ENCODE measurements around the gene ARSB.

Gene ARSB

GRCh38 chr5:78819707-78820106, 165.4 kb downstream of the ARSB start:
- H3K4me1 Mint-ChIP-seq (ENCODE audit: low read depth in 2 of 2) = no peaks in the 10 kb centered on the region
- H3K36me3 Mint-ChIP-seq (ENCODE audit: insufficient read depth) = no peaks in the 10 kb centered on the region
- DNase-seq (no peak), ATAC-seq (replicated peaks) (no peak)
- H3K4me3 Mint-ChIP-seq = no peak overlapping the region
- no peak overlapping the region for H3K27ac Mint-ChIP-seq
- no peaks in the 10 kb centered on the region for H3K27me3 Mint-ChIP-seq
- no peaks in the 10 kb centered on the region for H3K9me3 Mint-ChIP-seq

- Mint-ChIP-seq H3K4me1 (ENCODE audit: low read depth in 2 of 2) (no peaks in the 10 kb centered on the region), H3K27ac (no peak overlapping the region), H3K9me3 (no peaks in the 10 kb centered on the region), H3K36me3 (ENCODE audit: insufficient read depth) (no peaks in the 10 kb centered on the region), H3K27me3 (no peaks in the 10 kb centered on the region), H3K4me3 (no peak overlapping the region)
- ATAC-seq (replicated peaks) (no peak), DNase-seq (no peak)
Observed at GRCh38 chr5:78819166-78819565, 165.9 kb downstream of the ARSB start.

- ATAC-seq (replicated peaks) (no peak), DNase-seq (no peak)
- H3K36me3 Mint-ChIP-seq (ENCODE audit: insufficient read depth) = no peaks in the 10 kb centered on the region
- no peaks in the 10 kb centered on the region for H3K27me3 Mint-ChIP-seq
- H3K4me1 Mint-ChIP-seq (ENCODE audit: low read depth in 2 of 2) = no peaks in the 10 kb centered on the region
- H3K4me3 Mint-ChIP-seq = no peak overlapping the region
- no peaks in the 10 kb centered on the region for H3K9me3 Mint-ChIP-seq
- H3K27ac Mint-ChIP-seq = no peak overlapping the region
Observed at GRCh38 chr5:78816143-78816765, 168.9 kb downstream of the ARSB start.

- no peak overlapping the region for H3K4me3 Mint-ChIP-seq
- H3K4me1 Mint-ChIP-seq (ENCODE audit: low read depth in 2 of 2) = no peaks in the 10 kb centered on the region
- ATAC-seq (replicated peaks) (no peak), DNase-seq (no peak)
- no peak overlapping the region for H3K27ac Mint-ChIP-seq
- H3K36me3 Mint-ChIP-seq (ENCODE audit: insufficient read depth) = no peaks in the 10 kb centered on the region
- H3K27me3 Mint-ChIP-seq = no peaks in the 10 kb centered on the region
- no peaks in the 10 kb centered on the region for H3K9me3 Mint-ChIP-seq
Observed at GRCh38 chr5:78813906-78814530, 171.1 kb downstream of the ARSB start.

- H3K36me3 Mint-ChIP-seq (ENCODE audit: insufficient read depth) = no peaks in the 10 kb centered on the region
Observed at GRCh38 chr5:78813286-78813685, 171.8 kb downstream of the ARSB start.

GRCh38 chr5:78811866-78812265, 173.2 kb downstream of the ARSB start:
- no peak for ATAC-seq (replicated peaks)
- Mint-ChIP-seq H3K27ac (no peak overlapping the region), H3K27me3 (no peaks in the 10 kb centered on the region), H3K4me3 (no peak overlapping the region), H3K36me3 (ENCODE audit: insufficient read depth) (no peaks in the 10 kb centered on the region), H3K9me3 (no peaks in the 10 kb centered on the region), H3K4me1 (ENCODE audit: low read depth in 2 of 2) (no peaks in the 10 kb centered on the region)
- DNase-seq = no peak

More at GRCh38 chr5:78813286-78813685, 171.8 kb downstream of the ARSB start:
- Mint-ChIP-seq H3K27ac (no peak overlapping the region), H3K4me3 (no peak overlapping the region), H3K27me3 (no peaks in the 10 kb centered on the region), H3K9me3 (no peaks in the 10 kb centered on the region), H3K4me1 (ENCODE audit: low read depth in 2 of 2) (no peaks in the 10 kb centered on the region)
- DNase-seq = no peak
- ATAC-seq (replicated peaks) = no peak

GRCh38 chr5:78811121-78811817, 173.8 kb downstream of the ARSB start:
- Mint-ChIP-seq H3K27ac (no peak overlapping the region), H3K27me3 (no peaks in the 10 kb centered on the region), H3K36me3 (ENCODE audit: insufficient read depth) (peaks cover 3% of the 10 kb centered on the region), H3K4me3 (no peak overlapping the region), H3K4me1 (ENCODE audit: low read depth in 2 of 2) (no peaks in the 10 kb centered on the region), H3K9me3 (no peaks in the 10 kb centered on the region)
- DNase-seq = no peak
- no peak for ATAC-seq (replicated peaks)

- no peaks in the 10 kb centered on the region for H3K9me3 Mint-ChIP-seq
- H3K27ac Mint-ChIP-seq = no peak overlapping the region
- ATAC-seq (replicated peaks) (no peak), DNase-seq (no peak)
- no peaks in the 10 kb centered on the region for H3K4me1 Mint-ChIP-seq (ENCODE audit: low read depth in 2 of 2)
- H3K4me3 Mint-ChIP-seq = no peak overlapping the region
- peaks cover 3% of the 10 kb centered on the region for H3K36me3 Mint-ChIP-seq (ENCODE audit: insufficient read depth)
- H3K27me3 Mint-ChIP-seq = no peaks in the 10 kb centered on the region
Observed at GRCh38 chr5:78810098-78810920, 174.8 kb downstream of the ARSB start.

GRCh38 chr5:78809444-78809843, 175.7 kb downstream of the ARSB start:
- ATAC-seq (replicated peaks) (no peak), DNase-seq (no peak)
- no peaks in the 10 kb centered on the region for H3K9me3 Mint-ChIP-seq
- H3K27ac Mint-ChIP-seq = no peak overlapping the region
- no peaks in the 10 kb centered on the region for H3K4me1 Mint-ChIP-seq (ENCODE audit: low read depth in 2 of 2)
- H3K27me3 Mint-ChIP-seq = no peaks in the 10 kb centered on the region
- peaks cover 3% of the 10 kb centered on the region for H3K36me3 Mint-ChIP-seq (ENCODE audit: insufficient read depth)
- no peak overlapping the region for H3K4me3 Mint-ChIP-seq

- no peak for DNase-seq
- no peaks in the 10 kb centered on the region for H3K9me3 Mint-ChIP-seq
- peak overlapping the region in 1 of 2 donors; percentile 35 for H3K27ac Mint-ChIP-seq
- no peaks in the 10 kb centered on the region for H3K4me1 Mint-ChIP-seq (ENCODE audit: low read depth in 2 of 2)
- ATAC-seq (replicated peaks) = no peak
- H3K27me3 Mint-ChIP-seq = no peaks in the 10 kb centered on the region
- H3K36me3 Mint-ChIP-seq (ENCODE audit: insufficient read depth) = peaks cover 3% of the 10 kb centered on the region
- no peak overlapping the region for H3K4me3 Mint-ChIP-seq
Observed at GRCh38 chr5:78808818-78809217, 176.3 kb downstream of the ARSB start.

- Mint-ChIP-seq H3K36me3 (ENCODE audit: insufficient read depth) (peaks cover 3% of the 10 kb centered on the region), H3K4me1 (ENCODE audit: low read depth in 2 of 2) (no peaks in the 10 kb centered on the region), H3K9me3 (no peaks in the 10 kb centered on the region), H3K27ac (peak overlapping the region in 1 of 2 donors; percentile 35), H3K4me3 (no peak overlapping the region), H3K27me3 (no peaks in the 10 kb centered on the region)
- ATAC-seq (replicated peaks) = no peak
- DNase-seq = no peak
Observed at GRCh38 chr5:78808380-78808779, 176.7 kb downstream of the ARSB start.

- Mint-ChIP-seq H3K4me1 (ENCODE audit: low read depth in 2 of 2) (no peaks in the 10 kb centered on the region), H3K36me3 (ENCODE audit: insufficient read depth) (peaks cover 3% of the 10 kb centered on the region), H3K4me3 (no peak overlapping the region), H3K27me3 (no peaks in the 10 kb centered on the region), H3K27ac (no peak overlapping the region), H3K9me3 (peaks cover 0 to under 1% of the 10 kb centered on the region in 2 donors)
- ATAC-seq (replicated peaks) = no peak
- no peak for DNase-seq
Observed at GRCh38 chr5:78806544-78806943, 178.6 kb downstream of the ARSB start.

GRCh38 chr5:78805474-78806124, 179.5 kb downstream of the ARSB start:
- Mint-ChIP-seq H3K36me3 (ENCODE audit: insufficient read depth) (peaks cover 3% of the 10 kb centered on the region), H3K4me3 (no peak overlapping the region), H3K4me1 (ENCODE audit: low read depth in 2 of 2) (no peaks in the 10 kb centered on the region), H3K9me3 (peaks cover 3 to 10% of the 10 kb centered on the region in 2 donors), H3K27me3 (no peaks in the 10 kb centered on the region), H3K27ac (no peak overlapping the region)
- ATAC-seq (replicated peaks) (no peak), DNase-seq (no peak)
